ENCODE data around the gene TP53TG5.
A peak's percentile ranks its signal among the peaks of the same experiment; 100 is the strongest.

TP53TG5 gene

DNA sequence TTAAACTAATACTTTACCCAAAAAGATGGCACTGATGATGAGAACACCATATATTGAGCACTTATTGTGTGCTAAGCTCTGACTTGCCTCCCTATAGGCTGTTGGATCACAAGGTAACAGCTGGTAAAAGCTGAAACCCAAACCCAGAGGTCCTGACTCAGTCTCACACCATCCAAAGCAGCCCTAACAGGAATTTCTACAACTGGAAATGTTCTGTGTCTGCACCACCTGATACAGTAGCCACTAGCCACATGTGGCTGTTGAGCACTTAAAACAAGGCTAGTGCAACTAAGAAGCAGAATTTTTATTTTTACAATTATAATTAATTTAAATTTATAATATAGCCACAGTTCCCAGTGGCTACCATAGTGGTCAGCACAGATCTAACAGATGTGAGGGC lies 54.4 kb downstream of the TP53TG5 start:
- ChIA-PET CTCF (interaction anchor here (0.8 to 8.1 kb wide), 11 partner anchors 8 to 447 kb away, joined by 3 to 71 read pairs (median 8); partner anchors contain the start of gene SYS1), POLR2A (no interaction called here)
- no peak for DNase-seq (ENCODE audit: extremely low spot score)
- TF ChIP-seq, protein P1, sequence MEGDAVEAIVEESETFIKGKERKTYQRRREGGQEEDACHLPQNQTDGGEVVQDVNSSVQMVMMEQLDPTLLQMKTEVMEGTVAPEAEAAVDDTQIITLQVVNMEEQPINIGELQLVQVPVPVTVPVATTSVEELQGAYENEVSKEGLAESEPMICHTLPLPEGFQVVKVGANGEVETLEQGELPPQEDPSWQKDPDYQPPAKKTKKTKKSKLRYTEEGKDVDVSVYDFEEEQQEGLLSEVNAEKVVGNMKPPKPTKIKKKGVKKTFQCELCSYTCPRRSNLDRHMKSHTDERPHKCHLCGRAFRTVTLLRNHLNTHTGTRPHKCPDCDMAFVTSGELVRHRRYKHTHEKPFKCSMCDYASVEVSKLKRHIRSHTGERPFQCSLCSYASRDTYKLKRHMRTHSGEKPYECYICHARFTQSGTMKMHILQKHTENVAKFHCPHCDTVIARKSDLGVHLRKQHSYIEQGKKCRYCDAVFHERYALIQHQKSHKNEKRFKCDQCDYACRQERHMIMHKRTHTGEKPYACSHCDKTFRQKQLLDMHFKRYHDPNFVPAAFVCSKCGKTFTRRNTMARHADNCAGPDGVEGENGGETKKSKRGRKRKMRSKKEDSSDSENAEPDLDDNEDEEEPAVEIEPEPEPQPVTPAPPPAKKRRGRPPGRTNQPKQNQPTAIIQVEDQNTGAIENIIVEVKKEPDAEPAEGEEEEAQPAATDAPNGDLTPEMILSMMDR (IDR thresholded peaks at IDR 0.05; ENCODE audit: control extremely low read depth, extremely low read depth, low read depth, missing control alignments), result no peak

DNA sequence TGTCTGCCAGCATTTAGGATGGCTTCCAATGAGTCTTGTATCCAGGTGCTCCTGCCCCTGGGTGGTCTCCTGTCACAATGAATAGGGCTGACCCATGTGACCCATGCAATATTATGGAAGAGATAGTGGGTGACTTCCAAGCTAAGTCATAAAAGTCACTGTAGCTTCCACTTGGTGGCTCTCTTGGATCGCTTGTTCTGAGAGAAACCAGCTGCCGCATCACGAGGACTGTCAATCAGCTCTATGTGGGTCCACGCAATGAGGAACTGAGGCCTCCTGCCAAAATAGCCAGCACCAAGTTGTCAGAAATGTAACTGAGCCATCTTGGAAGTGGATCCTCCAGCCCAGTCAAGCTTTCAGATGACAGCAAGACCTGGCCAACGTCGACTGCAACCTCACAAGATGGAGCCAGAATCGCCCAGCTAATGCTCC lies 55.2 kb downstream of the TP53TG5 start:
- CTCF ChIA-PET, result interaction anchor here (0.8 to 8.1 kb wide), 13 partner anchors 9 to 448 kb away, joined by 3 to 71 read pairs (median 7); partner anchors contain the start of gene SYS1
- POLR2A ChIA-PET, result no interaction called here
- TF ChIP-seq, protein P1 (IDR thresholded peaks at IDR 0.05; ENCODE audit: control extremely low read depth, extremely low read depth, low read depth, missing control alignments), result peak; percentile 15
- peak; percentile 63 for DNase-seq (ENCODE audit: extremely low spot score)

Measured in GM10248 (cell line).